K562 (cell line): ENCODE results near the gene C9. TPM values are rescaled to one million over a fixed set of nuclear protein-coding genes. Genes with fewer than 3 reads are reported as not detected.

Experiments
- ATAC-seq: fragments of 200-7000 bp; cut with Tn5 transposase; 3 replicates; pipeline ENCODE4 v1.9.1; 2020; ENCODE audit warnings: moderate library complexity
- BruUV-seq: library from RNA; stranded (reverse); fragments of 400-500 nt; replicated peaks from 2 replicates; lab custom pipeline; 2021; lab: Mats Ljungman, UMichigan
- CTCF ChIA-PET: fragments of 300-600 bp; formaldehyde crosslinking; extraction: SDS; loops from one replicate; lab custom pipeline; 2021; ENCODE audit warnings: low intra/inter-chr PET ratio; lab: Yijun Ruan, JAX
- POLR2A ChIA-PET: fragments of 300-600, 350-650 bp; sonication (Branson Sonifier 250); formaldehyde crosslinking; extraction: SDS; loops from one replicate; lab custom pipeline; 2021; ENCODE audit warnings: antibody characterized with exemption, inconsistent platforms; lab: Yijun Ruan, JAX
- DNase-seq, 4 experiments: peaks; one replicate each; pipeline versions ENCODE4 v3.0.0 to v3.0.0-alpha.2; 2011 to 2018; ENCODE audit warnings: low spot score in 3 of 4, mixed read lengths in 3 of 4; ENCODE audit errors: extremely low read depth in 1 of 4
- FAIRE-seq: peaks from 2 replicates; lab custom pipeline; 2011; peaks lifted over from hg19 to GRCh38; lab: Jason Lieb, UNC
- H2AFZ ChIP-seq: 2 replicates; pipeline ENCODE4 v1.6.0; 2011; ENCODE audit warnings: low read depth, low read length, control low read depth, inconsistent platforms
- H3K27ac ChIP-seq: fragments of 200-600 bp; 3 replicates; pipeline ENCODE4 v1.8.0; 2011; ENCODE audit warnings: low read depth, mild to moderate bottlenecking, control low read depth, inconsistent platforms, low read length, moderate library complexity, mixed read lengths; ENCODE audit errors: extremely low read depth
- H3K27me3 ChIP-seq, 2 experiments: fragments of 300-600 bp in 1 of 2; 2 replicates in 1 of 2; 3 replicates in 1 of 2; pipeline versions ENCODE4 v1.6.0 to v1.8.0; 2011; ENCODE audit warnings: inconsistent platforms in 2 of 2, low read length in 2 of 2, mild to moderate bottlenecking in 1 of 2, mixed read lengths in 1 of 2, moderate library complexity in 1 of 2; ENCODE audit not compliant: control insufficient read depth in 2 of 2, insufficient read depth in 2 of 2
- H3K36me3 ChIP-seq: fragments of 300-600 bp; 3 replicates; pipeline ENCODE4 v1.8.0; 2011; ENCODE audit warnings: mild to moderate bottlenecking, low read length, inconsistent platforms; ENCODE audit not compliant: control insufficient read depth, insufficient read depth
- H3K4me1 ChIP-seq, 2 experiments: fragments of 200-600 bp in 1 of 2; replicated peaks in 1 of 2; 2 replicates in 1 of 2; 3 replicates in 1 of 2; pipeline versions ENCODE4 v1.5.1 to v1.8.0; 2011; ENCODE audit warnings: inconsistent platforms in 2 of 2, low read length in 2 of 2, mild to moderate bottlenecking in 1 of 2, mixed read lengths in 1 of 2, moderate library complexity in 1 of 2; ENCODE audit not compliant: control insufficient read depth in 2 of 2, insufficient read depth in 2 of 2
- H3K4me2 ChIP-seq: 2 replicates; pipeline ENCODE4 v1.6.1; 2011; ENCODE audit warnings: low read length, control low read depth, inconsistent platforms, mixed read lengths; ENCODE audit not compliant: insufficient read depth
- H3K4me3 ChIP-seq: fragments of 200-600 bp; sonication (generic), shearing (Covaris generic); 2 replicates; pipeline ENCODE4 v1.5.1; 2016; ENCODE audit warnings: control low read depth, inconsistent platforms
- H3K79me2 ChIP-seq: fragments of 200-600 bp; 3 replicates; pipeline ENCODE4 v1.8.0; 2011; ENCODE audit warnings: low read length, inconsistent platforms; ENCODE audit not compliant: control insufficient read depth, insufficient read depth
- H3K9ac ChIP-seq, 2 experiments: 2 replicates each; pipeline versions ENCODE4 v1.6.0 to v1.6.1; 2011; ENCODE audit warnings: low read depth in 2 of 2, low read length in 2 of 2, control low read depth in 1 of 2, inconsistent platforms in 1 of 2, mild to moderate bottlenecking in 1 of 2, mixed read lengths in 1 of 2; ENCODE audit not compliant: insufficient read depth in 1 of 2
- H3K9me1 ChIP-seq: one replicate; pipeline ENCODE4 v1.6.0; 2011; ENCODE audit warnings: inconsistent platforms, mild to moderate bottlenecking, low read length, moderate library complexity; ENCODE audit not compliant: control insufficient read depth, insufficient read depth
- H3K9me3 ChIP-seq: replicated peaks from 2 replicates; pipeline ENCODE4 v1.5.1; 2011; ENCODE audit warnings: low read depth, low read length, inconsistent platforms; ENCODE audit not compliant: control insufficient read depth, insufficient read depth
- H4K20me1 ChIP-seq: replicated peaks from 2 replicates; pipeline ENCODE4 v1.6.1; 2011; ENCODE audit warnings: low read length, inconsistent platforms, mixed read lengths; ENCODE audit not compliant: control insufficient read depth, insufficient read depth
- ARID2 ChIP-seq: fragments of 450-650 bp; IDR thresholded peaks from 2 replicates; pipeline ENCODE4 v1.6.1; 2017; ENCODE audit warnings: antibody characterized with exemption, mild to moderate bottlenecking
- BHLHE40 ChIP-seq: IDR thresholded peaks from 2 replicates; pipeline ENCODE4 v1.6.1; 2011; ENCODE audit warnings: low read length, improper control_type of control experiment
- CBFB ChIP-seq: sonication (generic); formaldehyde crosslinking; IDR thresholded peaks from 2 replicates; pipeline ENCODE4 v1.4.0; 2020; ENCODE audit warnings: mild to moderate bottlenecking, missing genetic modification reagents
- CC2D1A ChIP-seq: fragments of 450-650 bp; IDR thresholded peaks from 2 replicates; pipeline ENCODE4 v1.6.1; 2017; ENCODE audit warnings: mild to moderate bottlenecking
- CCAR2 ChIP-seq: fragments of 200-400 bp; formaldehyde crosslinking; IDR thresholded peaks from 2 replicates; pipeline ENCODE4 v1.6.1; 2017; ENCODE audit warnings: mild to moderate bottlenecking, low read depth, low read length
- E2F4 ChIP-seq: sonication (generic); formaldehyde crosslinking; IDR thresholded peaks from 2 replicates; pipeline ENCODE4 v1.8.0; 2022; ENCODE audit warnings: mild to moderate bottlenecking, low read depth, missing genetic modification reagents
- ELF1 ChIP-seq: fragments of 200-800 bp; sonication (Bioruptor generic); IDR thresholded peaks from 2 replicates; pipeline ENCODE4 v1.6.1; 2016; ENCODE audit warnings: missing genetic modification characterization, missing compliant biosample characterization
- GABPB1 ChIP-seq: sonication (generic); formaldehyde crosslinking; IDR thresholded peaks from 2 replicates; pipeline ENCODE4 v1.8.0; 2022; ENCODE audit warnings: mild to moderate bottlenecking, missing genetic modification reagents
- JUNB ChIP-seq: fragments of 450-650 bp; formaldehyde crosslinking; conservative IDR thresholded peaks from 2 replicates; pipeline ENCODE4 v1.4.0; 2020; ENCODE audit warnings: mild to moderate bottlenecking
- KLF6 ChIP-seq: fragments of 250-450 bp; sonication (Bioruptor Pico); IDR thresholded peaks from 2 replicates; pipeline ENCODE4 v1.4.0; 2020; ENCODE audit warnings: mild to moderate bottlenecking, moderate library complexity, borderline replicate concordance
- PHF20 ChIP-seq: fragments of 450-650 bp; IDR thresholded peaks from 2 replicates; pipeline ENCODE4 v1.6.1; 2018; ENCODE audit not compliant: partially characterized antibody
- POLR2G ChIP-seq: fragments of 200-400 bp; formaldehyde crosslinking; IDR thresholded peaks from 2 replicates; pipeline ENCODE4 v1.6.1; 2017; ENCODE audit warnings: low read depth, mild to moderate bottlenecking, antibody characterized with exemption, low read length, moderate library complexity
- SAFB ChIP-seq: fragments of 200-400 bp; formaldehyde crosslinking; IDR thresholded peaks from 2 replicates; pipeline ENCODE4 v1.6.1; 2017; ENCODE audit warnings: low read depth, low read length, borderline replicate concordance
- SREBF2 ChIP-seq: sonication (generic); formaldehyde crosslinking; IDR thresholded peaks from 2 replicates; pipeline ENCODE4 v1.4.0; 2020; ENCODE audit warnings: mild to moderate bottlenecking, missing genetic modification reagents
- TBL1XR1 ChIP-seq, 2 experiments: IDR thresholded peaks; 2 replicates each; pipeline ENCODE4 v1.6.1; 2012; ENCODE audit warnings: improper control_type of control experiment in 2 of 2, low read length in 2 of 2, mild to moderate bottlenecking in 1 of 2
- XRCC5 ChIP-seq: fragments of 200-400 bp; formaldehyde crosslinking; IDR thresholded peaks from 2 replicates; pipeline ENCODE4 v1.6.1; 2017; ENCODE audit warnings: low read depth, mild to moderate bottlenecking, low read length
- ZEB2 ChIP-seq: fragments of 450-650 bp; IDR thresholded peaks from 2 replicates; pipeline ENCODE4 v1.6.1; 2016
- ZNF354B ChIP-seq: fragments of 250-450 bp; sonication (Bioruptor Pico); IDR thresholded peaks from 2 replicates; pipeline ENCODE4 v1.4.0; 2020
- ZNF584 ChIP-seq: fragments of 200-800 bp; sonication (Bioruptor generic); IDR thresholded peaks from 2 replicates; pipeline ENCODE4 v1.6.1; 2016; ENCODE audit warnings: low read depth, mild to moderate bottlenecking, missing genetic modification characterization, missing compliant biosample characterization
- WGBS: fragments of 100-300 bp; shearing (Covaris generic); methylation state at CpG from one replicate; pipeline ENCODE4 v1.1.6; 2016; ENCODE audit warnings: low coverage, mixed read lengths; ENCODE audit not compliant: insufficient coverage; ENCODE audit errors: missing lambda C conversion rate; 5-methylcytosine and 5-hydroxymethylcytosine counted together
- in situ Hi-C: fragments of 300-500 bp; cut with MboI; formaldehyde crosslinking; loops from 4 replicates; pipeline ENCODE4 v1.15.0; 2018; ENCODE audit warnings: inconsistent platforms, mixed read lengths
- intact Hi-C: fragments of 100-400 bp; cut with micrococcal nuclease; formaldehyde crosslinking; loops from 2 replicates; pipeline ENCODE4 v1.14.2; 2022
- polyA plus RNA-seq, 8 experiments: library from polyadenylated mRNA; depleted of rRNA in 4 of 8; stranded (reverse) in 5 of 8; unstranded in 3 of 8; fragments of >200 nt; fragmentation: Nextera tagmentation in 2 of 8; fragmentation: Illumina TruSeq in 1 of 8; extraction: Ambion mirVana in 2 of 8; extraction: Trizol in 1 of 8; gene quantifications; 2 replicates each; pipeline versions ENCODE4 v1.2.1 to v1.2.3, GENCODE V29; 2011 to 2014; ENCODE audit warnings: inconsistent platforms in 1 of 8, missing spikeins in 1 of 8
- total RNA-seq, 7 experiments: library from RNA; depleted of rRNA in 6 of 7; stranded (reverse); fragments of >200 nt in 6 of 7; fragmentation: Illumina TruSeq in 2 of 7; extraction: Trizol in 2 of 7; gene quantifications; 2 replicates each; pipeline versions ENCODE4 v1.2.1 to v1.2.3, GENCODE V29; 2011 to 2021; ENCODE audit warnings: low replicate concordance in 1 of 7
- TF ChIP-seq, protein P1 (sequence below): fragments of 450-650 bp; IDR thresholded peaks from 2 replicates; pipeline ENCODE4 v1.6.1; 2017; ENCODE audit warnings: antibody characterized with exemption

The C9 gene
- total and polyA plus RNA-seq, 9 of the 15 experiments (the other 6 are each of a cell fraction or from before 2014, with no cell fraction given), result 0.08 to 0.38 TPM; not detected in 7

DNA sequence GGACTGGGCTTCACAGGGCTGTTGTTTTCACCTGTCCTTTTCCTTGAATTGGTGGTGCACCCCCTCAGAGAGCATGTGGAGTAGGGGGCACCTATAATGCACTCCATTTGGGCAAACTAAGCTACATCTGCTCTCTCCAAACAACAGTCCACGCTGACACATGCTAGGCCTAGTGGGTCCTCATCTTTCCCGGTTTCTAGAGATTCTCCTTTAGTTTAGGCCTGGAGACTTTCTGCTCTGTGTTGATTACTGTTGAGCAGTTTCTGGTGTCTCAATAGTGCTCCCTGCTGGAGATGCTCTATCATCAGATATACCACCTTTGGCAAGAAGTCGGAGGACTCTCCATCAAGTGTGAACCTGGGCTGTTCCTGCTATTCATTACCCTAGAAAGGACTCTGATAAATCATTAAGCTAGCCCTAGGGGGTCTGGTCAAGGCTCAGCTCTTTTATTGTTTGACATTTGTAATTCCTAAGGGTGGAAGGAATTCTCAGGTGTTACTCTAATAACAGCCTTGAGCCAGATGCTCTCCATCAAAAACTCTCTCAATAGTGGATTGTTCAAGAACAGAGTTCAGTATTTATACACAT, 81.0 kb downstream of the C9 start (continued):
- TF ChIP-seq TBL1XR1 (IDR thresholded peaks at IDR 0.05; ENCODE audit: low read length in 2 of 2), result peak in 1 of 2 experiments; percentile 35; a peak in 1 of 4 replicates
- no peak for TF ChIP-seq POLR2G
- no peak for TF ChIP-seq JUNB (CRISPR knock-in tag)
- 0 out of 2 replicates have a peak, but pooled peaks have one; percentile 59 for TF ChIP-seq ARID2
- no peak for TF ChIP-seq SREBF2
- no peak for TF ChIP-seq CCAR2
- TF ChIP-seq PHF20, result no peak
- no peak for TF ChIP-seq ZNF584 (CRISPR knock-in tag)
- no peak for TF ChIP-seq ZEB2
- no peak for TF ChIP-seq GABPB1
- no peak for TF ChIP-seq XRCC5
- peak; percentile 39; the same call in 1 of the 2 replicates for TF ChIP-seq BHLHE40
- TF ChIP-seq ELF1 (tag), result no peak

GRCh38 chr5:39282561-39282960, 81.7 kb downstream of the C9 start:
- no TSS peak for BruUV-seq
- Histone ChIP-seq H3K9ac (no peak overlapping the region), H3K79me2 (no peaks in the 10 kb centered on the region), H3K27me3 (no peaks in the 10 kb centered on the region), H3K36me3 (no peaks in the 10 kb centered on the region), H3K9me1 (no peaks in the 10 kb centered on the region), H3K4me3 (no peak overlapping the region), H3K4me2 (no peak overlapping the region), H4K20me1 (no peaks in the 10 kb centered on the region), H3K9me3 (no peaks in the 10 kb centered on the region; the same call in 1 of the 2 replicates), H3K4me1 (no peaks in the 10 kb centered on the region; a peak in 1 of 5 replicates), H3K27ac (no peak overlapping the region), H2AFZ (no peak overlapping the region; the same call in 1 of the 2 replicates)
- intact Hi-C loops, result loop anchor here (5.0 to 10.0 kb wide), 3 partner anchors 200 to 358 kb away; no protein-coding TSS in a partner anchor
- POLR2A ChIA-PET, result no interaction called here
- DNase-seq, result no peak
- 29% methylated on average over 1 of the region's 1 CpG for WGBS
- no peak for FAIRE-seq
- ATAC-seq, result no peak
- CTCF ChIA-PET, result interaction anchor here (0.7 to 4.2 kb wide), 4 partner anchors 64 to 277 kb away, joined by 3 to 26 read pairs (median 8); partner anchors contain the start of gene FYB1
- in situ Hi-C loops, result loop anchor here (5.0 kb wide), 1 partner anchor 135 kb away; no protein-coding TSS in a partner anchor
- TF ChIP-seq CC2D1A, result no peak
- no peak for TF ChIP-seq E2F4 (CRISPR knock-in tag)
- TF ChIP-seq KLF6 (CRISPR knock-in tag), result no peak
- no peak for TF ChIP-seq SAFB
- no peak for TF ChIP-seq CBFB (CRISPR knock-in tag)
- no peak for TF ChIP-seq ZNF354B (CRISPR knock-in tag)
- TF ChIP-seq, protein P1, sequence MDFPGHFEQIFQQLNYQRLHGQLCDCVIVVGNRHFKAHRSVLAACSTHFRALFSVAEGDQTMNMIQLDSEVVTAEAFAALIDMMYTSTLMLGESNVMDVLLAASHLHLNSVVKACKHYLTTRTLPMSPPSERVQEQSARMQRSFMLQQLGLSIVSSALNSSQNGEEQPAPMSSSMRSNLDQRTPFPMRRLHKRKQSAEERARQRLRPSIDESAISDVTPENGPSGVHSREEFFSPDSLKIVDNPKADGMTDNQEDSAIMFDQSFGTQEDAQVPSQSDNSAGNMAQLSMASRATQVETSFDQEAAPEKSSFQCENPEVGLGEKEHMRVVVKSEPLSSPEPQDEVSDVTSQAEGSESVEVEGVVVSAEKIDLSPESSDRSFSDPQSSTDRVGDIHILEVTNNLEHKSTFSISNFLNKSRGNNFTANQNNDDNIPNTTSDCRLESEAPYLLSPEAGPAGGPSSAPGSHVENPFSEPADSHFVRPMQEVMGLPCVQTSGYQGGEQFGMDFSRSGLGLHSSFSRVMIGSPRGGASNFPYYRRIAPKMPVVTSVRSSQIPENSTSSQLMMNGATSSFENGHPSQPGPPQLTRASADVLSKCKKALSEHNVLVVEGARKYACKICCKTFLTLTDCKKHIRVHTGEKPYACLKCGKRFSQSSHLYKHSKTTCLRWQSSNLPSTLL, result no peak
- no peak for TF ChIP-seq BHLHE40
